Measurements from ENCODE around the gene DEPDC1B.
"Not testable (repeated sequence)": the region's sequence is repeated elsewhere in the genome, so short reads cannot be mapped to it uniquely, and the experiment has no call there.

DEPDC1B gene

GRCh38 chr5:60639544-60639943 is 60.4 kb downstream of the DEPDC1B start:
- DNase-seq = no peak

GRCh38 chr5:60638300-60638699 is 61.7 kb downstream of the DEPDC1B start:
- no peak for DNase-seq

GRCh38 chr5:60636644-60637043 is 63.3 kb downstream of the DEPDC1B start:
- DNase-seq = no peak

- no peak for DNase-seq
Measured at GRCh38 chr5:60636001-60636400, 64.0 kb downstream of the DEPDC1B start.

- DNase-seq = no peak
Measured at GRCh38 chr5:60634051-60634450, 65.9 kb downstream of the DEPDC1B start.

GRCh38 chr5:60633341-60633740 is 66.6 kb downstream of the DEPDC1B start:
- DNase-seq = no peak

GRCh38 chr5:60632153-60632552 is 67.8 kb downstream of the DEPDC1B start:
- no peak for DNase-seq

GRCh38 chr5:60630836-60631235 is 69.1 kb downstream of the DEPDC1B start:
- no peak for DNase-seq

- no peak for DNase-seq
Measured at GRCh38 chr5:60630179-60630578, 69.8 kb downstream of the DEPDC1B start.

GRCh38 chr5:60624875-60625274 is 75.1 kb downstream of the DEPDC1B start:
- DNase-seq = not testable (repeated sequence)

- DNase-seq = not testable (repeated sequence)
Measured at GRCh38 chr5:60620752-60621151, 79.2 kb downstream of the DEPDC1B start.

GRCh38 chr5:60613826-60614225 is 86.1 kb downstream of the DEPDC1B start:
- DNase-seq = peak in 1 of 5 experiments; percentile 11

- peak in 1 of 5 experiments; percentile 9 for DNase-seq
Measured at GRCh38 chr5:60611099-60611740, 88.7 kb downstream of the DEPDC1B start.

- no peak for DNase-seq
Measured at GRCh38 chr5:60604771-60605170, 95.2 kb downstream of the DEPDC1B start.

- DNase-seq = no peak
Measured at GRCh38 chr5:60598424-60598823, 101.5 kb downstream of the DEPDC1B start.

- DNase-seq = peak in 1 of 5 experiments; percentile 65
Measured at GRCh38 chr5:60597572-60598320, 102.2 kb downstream of the DEPDC1B start.

GRCh38 chr5:60594715-60595477 is 105.1 kb downstream of the DEPDC1B start:
- DNase-seq = no peak

GRCh38 chr5:60590172-60590571 is 109.8 kb downstream of the DEPDC1B start:
- DNase-seq = no peak

- not testable (repeated sequence) for DNase-seq
Measured at GRCh38 chr5:60587312-60587711, 112.7 kb downstream of the DEPDC1B start.

GRCh38 chr5:60586307-60586901 is 113.6 kb downstream of the DEPDC1B start:
- no peak for DNase-seq

- peak in 1 of 5 experiments; percentile 19 for DNase-seq
Measured at GRCh38 chr5:60585618-60586017, 114.3 kb downstream of the DEPDC1B start.

- no peak for DNase-seq
Measured at GRCh38 chr5:60584304-60584703, 115.7 kb downstream of the DEPDC1B start.

GRCh38 chr5:60583616-60584015 is 116.3 kb downstream of the DEPDC1B start:
- DNase-seq = peak in 1 of 5 experiments; percentile 70
